ENCODE measurements around the gene EIF5A.
A peak's percentile ranks its signal among the peaks of the same experiment; 100 is the strongest.

EIF5A gene
- total RNA-seq = 188 to 229 reads per million in 2 donors

GRCh38 chr17:7306911-7307685, at the start of gene EIF5A:
Gene EIF5A (plus strand): TSS chr17:7307628. CDS start chr17:7309636, 2,008 bp downstream.
- peak; percentile 100 for DNase-seq

- no peak for DNase-seq
Observed at GRCh38 chr17:7258731-7259554, 48.5 kb upstream of the EIF5A start.

- no peak for DNase-seq
Observed at GRCh38 chr17:7259555-7259889, 47.9 kb upstream of the EIF5A start.

GRCh38 chr17:7260151-7260550, 47.3 kb upstream of the EIF5A start:
- no peak for DNase-seq

GRCh38 chr17:7260651-7261378, 46.6 kb upstream of the EIF5A start:
- no peak for DNase-seq

- DNase-seq = no peak
Observed at GRCh38 chr17:7261379-7262191, 45.8 kb upstream of the EIF5A start.

- no peak for DNase-seq
Observed at GRCh38 chr17:7262192-7262934, 45.1 kb upstream of the EIF5A start, which contains the start of gene CLDN7. Gene CLDN7 (minus strand): TSS chr17:7262478. CDS start chr17:7262043, 435 bp downstream.

GRCh38 chr17:7262935-7263800, 44.3 kb upstream of the EIF5A start:
- DNase-seq = no peak

- DNase-seq = no peak
Observed at GRCh38 chr17:7263801-7264078, 43.7 kb upstream of the EIF5A start.

- no peak for DNase-seq
Observed at GRCh38 chr17:7266784-7267183, 40.6 kb upstream of the EIF5A start.

GRCh38 chr17:7279448-7279847, 28.0 kb upstream of the EIF5A start:
- no peak for DNase-seq

- peak; percentile 74 for DNase-seq
Observed at GRCh38 chr17:7280519-7281073, 26.8 kb upstream of the EIF5A start.

GRCh38 chr17:7281074-7281952, 26.1 kb upstream of the EIF5A start, which contains the start of gene SLC2A4:
Gene SLC2A4 (plus strand): TSS chr17:7281718. CDS start chr17:7281935, 217 bp downstream.
- peak; percentile 68 for DNase-seq

- no peak for DNase-seq
Observed at GRCh38 chr17:7281953-7282751, 25.3 kb upstream of the EIF5A start.

GRCh38 chr17:7282752-7283321, 24.6 kb upstream of the EIF5A start:
- no peak for DNase-seq

- no peak for DNase-seq
Observed at GRCh38 chr17:7283471-7284216, 23.8 kb upstream of the EIF5A start.

GRCh38 chr17:7284911-7285310, 22.5 kb upstream of the EIF5A start:
- DNase-seq = no peak
